Tibial nerve (tissue), 4 donors: ENCODE measurements around the gene TMEM147.

Experiments
- CTCF ChIP-seq, 5 experiments: fragments of 200-600 bp in 3 of 5; fragments of 450-650 bp in 2 of 5; sonication (generic) in 3 of 5; IDR thresholded peaks; one replicate each; pipeline ENCODE4 v1.5.1; 2016 to 2019; ENCODE audit warnings: antibody characterized with exemption in 5 of 5, mild to moderate bottlenecking in 3 of 5, moderate library complexity in 2 of 5
- EP300 ChIP-seq, 2 donors: sonication (generic); formaldehyde crosslinking; IDR thresholded peaks; one replicate each; pipeline ENCODE4 v1.6.1; 2017; ENCODE audit warnings: antibody characterized with exemption in 2 of 2, mild to moderate bottlenecking in 1 of 2
- POLR2A ChIP-seq, 2 donors: fragments of 450-650 bp; IDR thresholded peaks; one replicate each; pipeline ENCODE4 v1.6.1; 2017; ENCODE audit warnings: antibody characterized with exemption in 2 of 2, mild to moderate bottlenecking in 2 of 2, moderate library complexity in 2 of 2

- TF ChIP-seq CTCF (IDR thresholded peaks at IDR 0.05) (peak in 1 of 5 experiments; percentile 22), POLR2A (IDR thresholded peaks at IDR 0.05) (peak; percentile 17 to 49), EP300 (IDR thresholded peaks at IDR 0.05) (peak; percentile 39 to 71)
These were observed at the start of gene TMEM147 for GRCh38 chr19:35545001-35545854.
